ENCODE results near the gene RBM33.

RBM33 gene

DNA sequence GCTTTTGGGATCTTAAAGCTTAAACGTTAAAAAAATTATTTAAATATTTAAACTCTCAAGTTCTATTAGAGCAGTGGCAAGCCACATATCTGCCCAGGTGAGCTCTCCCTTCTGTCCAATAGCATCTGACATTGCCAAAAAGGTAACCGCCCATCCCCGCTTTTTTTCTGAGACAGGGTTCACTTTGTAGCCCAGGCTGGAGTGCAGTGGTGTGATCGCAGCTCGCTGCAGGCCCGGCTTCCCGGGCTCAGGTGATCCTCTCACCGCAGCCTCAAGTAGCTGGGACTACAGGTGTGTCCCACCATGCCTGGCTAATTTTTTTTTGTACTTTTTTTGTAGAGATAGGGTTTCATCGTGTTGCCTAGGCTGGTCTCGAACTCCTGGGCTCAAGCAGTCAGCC lies 83.2 kb downstream of the RBM33 start:
- no peak overlapping the region for H3K27ac ChIP-seq
- no peak for TF ChIP-seq ZFX (IDR thresholded peaks at IDR 0.05)
- TF ChIP-seq, protein P1, sequence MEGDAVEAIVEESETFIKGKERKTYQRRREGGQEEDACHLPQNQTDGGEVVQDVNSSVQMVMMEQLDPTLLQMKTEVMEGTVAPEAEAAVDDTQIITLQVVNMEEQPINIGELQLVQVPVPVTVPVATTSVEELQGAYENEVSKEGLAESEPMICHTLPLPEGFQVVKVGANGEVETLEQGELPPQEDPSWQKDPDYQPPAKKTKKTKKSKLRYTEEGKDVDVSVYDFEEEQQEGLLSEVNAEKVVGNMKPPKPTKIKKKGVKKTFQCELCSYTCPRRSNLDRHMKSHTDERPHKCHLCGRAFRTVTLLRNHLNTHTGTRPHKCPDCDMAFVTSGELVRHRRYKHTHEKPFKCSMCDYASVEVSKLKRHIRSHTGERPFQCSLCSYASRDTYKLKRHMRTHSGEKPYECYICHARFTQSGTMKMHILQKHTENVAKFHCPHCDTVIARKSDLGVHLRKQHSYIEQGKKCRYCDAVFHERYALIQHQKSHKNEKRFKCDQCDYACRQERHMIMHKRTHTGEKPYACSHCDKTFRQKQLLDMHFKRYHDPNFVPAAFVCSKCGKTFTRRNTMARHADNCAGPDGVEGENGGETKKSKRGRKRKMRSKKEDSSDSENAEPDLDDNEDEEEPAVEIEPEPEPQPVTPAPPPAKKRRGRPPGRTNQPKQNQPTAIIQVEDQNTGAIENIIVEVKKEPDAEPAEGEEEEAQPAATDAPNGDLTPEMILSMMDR (conservative IDR thresholded peaks at IDR 0.05) = no peak

DNA sequence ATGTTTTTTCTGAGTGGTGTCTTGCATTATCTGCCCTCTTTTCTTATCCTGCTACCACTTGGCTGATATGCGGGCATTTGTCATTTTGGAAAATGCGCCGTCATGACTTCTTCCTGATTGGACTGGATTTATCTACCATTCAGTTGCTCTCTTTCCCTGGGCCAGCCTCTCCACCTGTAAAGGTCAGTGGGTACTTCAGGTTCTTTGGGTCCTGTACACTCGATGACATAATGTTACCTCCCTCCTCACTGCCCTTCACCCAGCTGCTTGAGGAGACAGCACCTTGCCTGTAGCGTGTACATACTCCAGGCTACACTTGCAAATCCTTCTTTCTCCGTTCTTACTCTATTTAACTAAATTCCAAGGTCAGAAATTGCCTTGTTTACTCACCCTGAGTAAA lies 83.7 kb downstream of the RBM33 start:
- no peak overlapping the region for H3K27ac ChIP-seq
- no peak for TF ChIP-seq ZFX (IDR thresholded peaks at IDR 0.05)
- TF ChIP-seq, protein P1 (conservative IDR thresholded peaks at IDR 0.05) = no peak

DNA sequence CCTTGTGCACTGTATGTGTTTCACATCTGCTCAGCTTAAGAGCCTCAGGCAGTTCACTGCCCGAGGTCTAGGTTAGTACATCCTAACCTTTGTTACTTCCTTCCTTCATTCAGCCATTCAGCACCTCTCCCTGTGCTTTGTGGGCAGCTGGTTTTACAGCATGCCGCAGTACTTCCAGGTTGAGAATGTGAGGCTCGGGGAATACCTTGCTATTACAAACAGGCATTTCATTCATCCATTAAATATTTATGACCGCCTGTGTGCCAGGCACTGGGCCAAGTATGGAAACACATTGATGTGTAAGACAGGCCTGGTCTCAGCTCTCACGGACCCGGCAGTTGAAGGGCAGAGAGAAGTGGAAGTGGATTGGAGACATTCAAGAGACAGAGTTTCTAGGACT lies 85.4 kb downstream of the RBM33 start:
- H3K27ac ChIP-seq = no peak overlapping the region; the same call in 1 of the 2 replicates
- TF ChIP-seq, protein P1 (conservative IDR thresholded peaks at IDR 0.05) = no peak
- TF ChIP-seq ZFX (IDR thresholded peaks at IDR 0.05) = no peak

DNA sequence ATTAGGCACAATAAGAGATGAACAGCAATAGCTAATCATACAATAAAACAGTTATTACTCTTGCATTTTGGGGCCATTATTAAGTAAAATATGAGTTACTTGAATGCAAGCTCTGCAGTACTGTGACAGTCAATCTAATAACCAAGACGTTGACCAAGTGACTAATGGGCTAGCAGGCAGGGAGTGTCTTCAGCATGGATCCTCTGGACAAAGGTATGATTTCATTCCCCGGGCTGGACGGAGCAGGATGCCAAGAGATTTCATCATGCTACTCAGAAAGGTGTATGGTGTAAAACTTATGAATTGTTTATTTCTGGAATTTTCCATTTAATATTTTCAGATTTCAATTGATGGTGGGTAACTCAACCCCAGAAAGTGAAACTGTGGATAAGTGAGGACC lies 86.9 kb downstream of the RBM33 start:
- TF ChIP-seq, protein P1 (conservative IDR thresholded peaks at IDR 0.05) = no peak
- H3K27ac ChIP-seq = no peak overlapping the region

DNA sequence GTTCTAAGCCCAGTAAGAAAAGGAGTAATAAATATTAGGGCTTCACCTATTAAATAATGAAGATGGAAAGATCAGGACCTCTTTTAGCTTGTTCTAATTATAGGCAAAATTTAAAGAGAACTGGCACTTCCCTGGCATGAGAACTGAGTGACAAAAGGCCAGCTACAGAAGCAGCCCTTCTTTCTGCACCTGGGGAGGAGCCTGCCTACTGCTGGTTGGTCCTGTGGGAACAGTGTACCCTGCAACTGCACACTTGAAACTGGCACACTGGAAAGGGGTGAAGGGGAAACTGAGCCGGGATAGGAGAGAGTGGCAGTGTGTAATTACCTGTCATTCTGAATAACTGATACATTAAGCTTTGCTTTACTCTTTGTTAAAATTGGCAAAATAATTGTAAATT lies 87.4 kb downstream of the RBM33 start:
- H3K27ac ChIP-seq = no peak overlapping the region
- TF ChIP-seq, protein P1 (conservative IDR thresholded peaks at IDR 0.05) = no peak
- TF ChIP-seq ZFX (IDR thresholded peaks at IDR 0.05) = no peak

DNA sequence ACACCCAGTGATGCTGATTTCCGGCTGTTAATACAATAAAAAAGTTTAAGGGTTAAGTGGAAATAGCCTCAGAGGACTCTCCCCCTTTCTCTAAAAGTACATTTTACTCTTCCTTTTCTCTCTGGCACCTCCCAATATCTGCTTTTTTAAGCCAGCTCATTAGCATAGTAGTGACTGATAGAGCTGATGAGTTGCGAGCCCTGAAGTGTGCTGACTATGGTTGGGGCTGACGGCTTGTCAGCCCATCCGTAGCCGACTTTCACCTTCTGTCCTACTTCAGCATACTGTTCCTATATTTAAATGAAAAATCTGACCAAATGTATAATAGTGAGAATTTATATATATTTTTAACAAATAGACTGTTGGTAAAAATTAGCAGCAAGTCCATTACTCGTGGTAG lies 87.8 kb downstream of the RBM33 start:
- no peak overlapping the region for H3K27ac ChIP-seq
- TF ChIP-seq, protein P1 (conservative IDR thresholded peaks at IDR 0.05) = no peak
- no peak for TF ChIP-seq ZFX (IDR thresholded peaks at IDR 0.05)

DNA sequence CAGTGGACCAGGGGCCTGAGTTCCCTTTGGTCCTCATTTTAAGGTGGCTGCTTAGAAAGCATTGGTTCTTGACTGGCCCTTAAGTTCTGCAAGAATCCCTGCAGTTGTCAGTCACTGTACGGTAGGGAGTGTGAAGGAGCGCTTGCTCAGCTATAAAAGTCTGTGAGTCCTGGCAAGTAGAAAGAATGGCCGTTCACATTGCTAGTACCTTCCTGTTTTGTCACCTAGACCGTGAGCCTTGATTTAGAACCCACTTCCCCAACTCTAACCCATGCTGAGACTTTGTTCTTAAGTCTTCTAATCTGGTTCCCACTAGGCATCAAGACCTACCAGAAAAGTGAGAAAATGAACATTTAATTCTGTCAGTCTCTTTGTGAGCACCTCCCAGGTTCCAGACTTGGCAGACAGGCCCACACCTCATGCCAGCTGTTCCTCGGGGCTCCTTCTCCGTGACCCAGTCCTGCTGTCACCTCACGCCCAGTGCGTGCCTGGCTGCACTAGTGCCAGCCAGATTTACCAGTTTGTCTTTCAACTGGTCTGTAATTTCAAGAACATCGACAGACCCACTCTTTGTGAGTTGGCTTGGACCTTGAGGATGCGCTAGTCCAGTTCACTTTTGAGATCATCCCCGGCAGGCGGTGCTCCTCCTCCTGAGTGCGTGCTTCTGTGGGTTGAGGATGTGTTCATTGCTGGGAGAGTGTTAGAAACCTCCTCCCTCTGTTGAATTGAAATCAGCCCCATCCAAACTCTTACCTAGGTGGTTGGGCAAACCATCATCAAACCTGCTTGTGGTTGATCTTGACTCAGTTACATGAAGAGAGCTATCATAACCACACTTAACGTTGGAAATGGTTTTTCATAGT lies 89.4 kb downstream of the RBM33 start:
- TF ChIP-seq ZFX (IDR thresholded peaks at IDR 0.05) = no peak
- TF ChIP-seq, protein P1 (conservative IDR thresholded peaks at IDR 0.05) = no peak
- H3K27ac ChIP-seq = no peak overlapping the region

All from C4-2B (cell line).